ENCODE results near the gene KHDC4.
"Not testable (repeated sequence)": the region's sequence is repeated elsewhere in the genome, so short reads cannot be mapped to it uniquely, and the experiment has no call there.

Gene KHDC4

DNA sequence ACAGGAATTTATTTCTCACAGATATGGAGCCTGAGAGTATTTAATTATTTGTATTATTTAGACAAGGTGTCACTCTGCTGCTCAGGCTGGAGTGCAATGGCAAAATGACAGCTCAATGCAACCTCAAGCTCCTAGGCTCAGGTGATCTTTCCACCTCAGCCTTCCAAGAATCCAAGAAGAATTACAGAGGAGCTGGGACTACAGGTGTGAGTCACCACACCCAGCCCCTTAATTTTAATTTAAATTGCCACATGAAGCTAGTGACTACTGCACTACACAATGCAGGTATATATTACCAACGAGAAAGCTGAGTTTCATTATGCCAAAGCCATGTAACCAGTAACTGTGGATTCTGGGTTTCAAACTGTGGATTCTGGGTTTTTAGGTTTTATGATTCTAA, 2.1 kb downstream of the KHDC4 start:
- H3K4me3 ChIP-seq (ENCODE audit: low read depth, low read length): no peak overlapping the region
- no peaks in the 10 kb centered on the region for H3K9me3 ChIP-seq (ENCODE audit: severe bottlenecking)
- no peak overlapping the region for H3K27ac ChIP-seq
- no peaks in the 10 kb centered on the region for H3K27me3 ChIP-seq (ENCODE audit: insufficient read depth, low read depth, severe bottlenecking)
- TF ChIP-seq, protein P1, sequence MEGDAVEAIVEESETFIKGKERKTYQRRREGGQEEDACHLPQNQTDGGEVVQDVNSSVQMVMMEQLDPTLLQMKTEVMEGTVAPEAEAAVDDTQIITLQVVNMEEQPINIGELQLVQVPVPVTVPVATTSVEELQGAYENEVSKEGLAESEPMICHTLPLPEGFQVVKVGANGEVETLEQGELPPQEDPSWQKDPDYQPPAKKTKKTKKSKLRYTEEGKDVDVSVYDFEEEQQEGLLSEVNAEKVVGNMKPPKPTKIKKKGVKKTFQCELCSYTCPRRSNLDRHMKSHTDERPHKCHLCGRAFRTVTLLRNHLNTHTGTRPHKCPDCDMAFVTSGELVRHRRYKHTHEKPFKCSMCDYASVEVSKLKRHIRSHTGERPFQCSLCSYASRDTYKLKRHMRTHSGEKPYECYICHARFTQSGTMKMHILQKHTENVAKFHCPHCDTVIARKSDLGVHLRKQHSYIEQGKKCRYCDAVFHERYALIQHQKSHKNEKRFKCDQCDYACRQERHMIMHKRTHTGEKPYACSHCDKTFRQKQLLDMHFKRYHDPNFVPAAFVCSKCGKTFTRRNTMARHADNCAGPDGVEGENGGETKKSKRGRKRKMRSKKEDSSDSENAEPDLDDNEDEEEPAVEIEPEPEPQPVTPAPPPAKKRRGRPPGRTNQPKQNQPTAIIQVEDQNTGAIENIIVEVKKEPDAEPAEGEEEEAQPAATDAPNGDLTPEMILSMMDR (IDR thresholded peaks at IDR 0.05; ENCODE audit: low read depth, low read length): no peak
- DNase-seq: no peak
- peaks cover 71% of the 10 kb centered on the region for H3K36me3 ChIP-seq

DNA sequence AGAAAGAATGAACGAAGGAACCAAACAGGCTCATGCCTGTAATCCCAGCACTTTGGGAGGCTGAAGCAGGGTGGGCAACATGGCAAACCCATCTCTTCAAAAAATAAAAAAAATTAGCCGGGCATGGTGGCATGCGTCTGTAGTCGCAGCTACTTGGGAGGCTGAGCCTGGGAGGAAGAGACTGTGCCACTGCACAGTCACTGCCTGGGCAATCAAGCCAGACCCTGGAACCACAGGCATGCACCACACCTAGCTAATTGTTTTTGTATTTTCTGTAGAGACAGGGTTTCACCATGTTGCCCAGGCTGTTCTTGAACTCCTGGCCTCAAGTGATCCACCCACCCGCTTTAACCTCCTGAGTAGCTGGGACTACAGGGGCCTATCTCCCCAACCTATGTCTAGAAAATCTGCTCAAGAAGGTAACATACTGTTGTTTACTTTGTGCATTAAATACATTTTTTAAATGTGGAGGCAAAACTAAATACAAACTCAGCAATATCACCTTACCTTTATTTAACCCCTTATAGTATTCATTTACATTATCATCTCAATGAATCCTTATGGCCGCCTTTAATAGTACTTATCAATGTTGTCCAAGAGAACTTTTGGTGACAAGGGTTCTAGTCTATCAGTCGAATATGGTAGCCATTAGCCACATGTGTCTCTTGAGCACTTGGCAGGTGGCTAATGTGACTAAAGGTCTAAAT, 2.7 kb downstream of the KHDC4 start:
- peaks cover 77% of the 10 kb centered on the region for H3K36me3 ChIP-seq
- DNase-seq: no peak
- TF ChIP-seq, protein P1 (IDR thresholded peaks at IDR 0.05; ENCODE audit: low read depth, low read length): no peak
- no peak overlapping the region for H3K4me3 ChIP-seq (ENCODE audit: low read depth, low read length)
- no peak overlapping the region for H3K27ac ChIP-seq
- no peaks in the 10 kb centered on the region for H3K9me3 ChIP-seq (ENCODE audit: severe bottlenecking)
- no peaks in the 10 kb centered on the region for H3K27me3 ChIP-seq (ENCODE audit: insufficient read depth, low read depth, severe bottlenecking)

DNA sequence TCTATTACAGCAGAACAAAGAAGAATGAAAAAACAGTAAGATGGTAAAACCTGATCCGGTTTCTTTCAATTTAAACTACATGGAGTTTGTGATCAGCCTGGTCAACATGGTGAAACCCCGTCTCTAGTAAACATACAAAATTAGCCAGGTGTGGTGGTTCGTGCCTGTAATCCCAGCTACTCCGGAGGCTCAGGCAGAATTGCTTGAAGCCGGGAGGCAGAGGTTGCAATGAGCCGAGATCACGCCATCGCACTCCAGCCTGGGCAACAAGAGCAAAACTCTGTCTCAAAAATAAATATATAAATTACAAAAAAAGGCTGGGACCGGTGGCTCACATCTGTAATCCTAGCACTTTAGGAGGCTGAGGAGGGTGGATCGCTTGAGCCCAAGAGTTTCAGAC, 3.5 kb downstream of the KHDC4 start:
- not testable (repeated sequence) for H3K4me3 ChIP-seq (ENCODE audit: low read depth, low read length); H3K27me3 ChIP-seq (ENCODE audit: insufficient read depth, low read depth, severe bottlenecking); DNase-seq; H3K27ac ChIP-seq; H3K9me3 ChIP-seq (ENCODE audit: severe bottlenecking)
- peaks cover 85% of the 10 kb centered on the region for H3K36me3 ChIP-seq

DNA sequence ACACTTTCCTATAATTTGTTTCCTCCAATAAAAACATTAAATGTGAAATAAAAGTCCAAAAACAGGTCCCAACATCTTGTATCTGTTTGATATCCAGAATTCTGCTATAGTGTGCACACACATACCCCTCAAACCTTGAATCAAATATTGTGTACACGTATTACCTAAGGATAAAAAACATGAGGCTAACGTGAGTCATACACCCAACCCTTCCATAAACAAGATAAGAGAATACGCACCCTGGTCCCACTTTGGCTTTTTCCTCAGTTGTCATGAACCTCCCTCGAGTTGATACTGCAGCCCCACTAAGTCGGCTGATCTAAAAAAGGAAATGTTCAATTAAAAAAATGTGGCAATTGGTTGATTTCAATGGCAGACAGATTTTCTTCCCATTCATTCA, 5.2 kb downstream of the KHDC4 start:
- Histone ChIP-seq H3K27ac (no peak overlapping the region), H3K9me3 (ENCODE audit: severe bottlenecking) (no peaks in the 10 kb centered on the region), H3K27me3 (ENCODE audit: insufficient read depth, low read depth, severe bottlenecking) (no peaks in the 10 kb centered on the region), H3K36me3 (peaks cover 100% of the 10 kb centered on the region), H3K4me3 (ENCODE audit: low read depth, low read length) (no peak overlapping the region)
- DNase-seq: no peak
- TF ChIP-seq, protein P1 (IDR thresholded peaks at IDR 0.05; ENCODE audit: low read depth, low read length): no peak

DNA sequence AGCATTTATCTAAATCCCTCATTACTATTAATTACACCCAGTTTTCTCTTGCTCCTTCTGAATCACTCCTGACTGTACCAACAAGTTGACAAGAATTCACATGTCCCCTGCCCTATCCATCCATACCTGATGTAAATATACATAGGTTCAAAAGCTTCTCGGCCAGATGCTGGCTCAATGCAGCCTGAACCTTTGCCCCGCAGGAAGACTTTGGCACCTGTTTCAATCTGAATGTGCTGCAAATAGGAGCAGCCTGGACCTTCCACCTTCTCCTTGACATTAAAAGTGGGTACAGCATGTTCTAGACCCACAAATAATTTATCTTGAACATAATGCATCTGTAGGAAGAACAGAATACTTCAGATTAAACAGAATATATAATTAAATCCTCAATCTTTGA, 8.7 kb downstream of the KHDC4 start:
- TF ChIP-seq, protein P1 (IDR thresholded peaks at IDR 0.05; ENCODE audit: low read depth, low read length): no peak

DNA sequence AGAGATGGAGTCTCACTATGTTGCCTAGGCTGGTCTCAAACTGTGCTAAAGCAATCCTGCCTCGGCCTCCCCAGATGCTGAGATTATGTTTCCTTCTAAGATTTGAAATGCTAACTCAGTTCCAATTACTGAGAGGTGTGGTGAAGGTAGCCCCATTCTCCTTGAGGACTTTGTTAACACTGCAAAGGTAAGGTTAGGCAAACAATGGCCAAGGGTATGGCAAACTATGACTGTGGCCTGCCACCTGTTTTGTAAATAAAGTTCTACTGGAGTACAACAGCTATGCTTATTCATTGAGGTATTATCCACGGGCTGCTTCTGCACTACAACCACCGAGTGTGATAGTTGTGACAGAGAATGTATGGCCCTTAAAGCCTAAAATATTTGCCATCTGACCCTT, 13.5 kb downstream of the KHDC4 start:
- Histone ChIP-seq H3K27ac (no peak overlapping the region), H3K36me3 (peaks cover 98% of the 10 kb centered on the region), H3K4me3 (ENCODE audit: low read depth, low read length) (no peak overlapping the region), H3K27me3 (ENCODE audit: insufficient read depth, low read depth, severe bottlenecking) (no peaks in the 10 kb centered on the region), H3K9me3 (ENCODE audit: severe bottlenecking) (no peaks in the 10 kb centered on the region)
- TF ChIP-seq, protein P1 (IDR thresholded peaks at IDR 0.05; ENCODE audit: low read depth, low read length): no peak
- DNase-seq: no peak

More for the DNA sequence above, 8.7 kb downstream of the KHDC4 start:
- Histone ChIP-seq H3K4me3 (ENCODE audit: low read depth, low read length) (no peak overlapping the region), H3K27me3 (ENCODE audit: insufficient read depth, low read depth, severe bottlenecking) (no peaks in the 10 kb centered on the region), H3K9me3 (ENCODE audit: severe bottlenecking) (no peaks in the 10 kb centered on the region), H3K36me3 (peaks cover 100% of the 10 kb centered on the region), H3K27ac (no peak overlapping the region)
- no peak for DNase-seq

Measured in WERI-Rb-1 (cell line).